Measurements from ENCODE around the gene F7.

- TF ChIP-seq CTCF (IDR thresholded peaks at IDR 0.05): no peak
- TF ChIP-seq MAX (IDR thresholded peaks at IDR 0.05): no peak
- TF ChIP-seq MAFK (IDR thresholded peaks at IDR 0.05; ENCODE audit: partially characterized antibody): no peak
- TF ChIP-seq NPAS2 (CRISPR knock-in tag; IDR thresholded peaks at IDR 0.05; ENCODE audit: borderline replicate concordance): no peak
- TF ChIP-seq RAD21 (conservative IDR thresholded peaks at IDR 0.05 in 1 of 2, IDR thresholded peaks at IDR 0.05 in 1 of 2): no peak
- no peak for TF ChIP-seq TFCP2L1 (CRISPR knock-in tag; IDR thresholded peaks at IDR 0.05)
- no peak for TF ChIP-seq CBX2 (IDR thresholded peaks at IDR 0.05; ENCODE audit: borderline replicate concordance, low read depth)
Observed at GRCh38 chr13:113143466-113144254, 38.1 kb downstream of the F7 start.

All from A549 (cell line).